Neural crest cell (in vitro differentiated cells): ENCODE results near the gene TFPI. TPM values are rescaled to one million over a fixed set of nuclear protein-coding genes. Genes with fewer than 3 reads are reported as not detected.
"Not testable (repeated sequence)": the region's sequence is repeated elsewhere in the genome, so short reads cannot be mapped to it uniquely, and the experiment has no call there.

ENCODE experiments used
- DNase-seq: peaks from one replicate; pipeline ENCODE4 v3.0.0; 2021; ENCODE audit warnings: low read depth, mixed read lengths, low spot score
- H3K27ac Mint-ChIP-seq: one replicate; pipeline ENCODE4 v1.8.0; 2021; ENCODE audit warnings: mild to moderate bottlenecking, mixed read lengths; ENCODE audit not compliant: unreplicated experiment
- H3K27me3 Mint-ChIP-seq: 2 replicates; pipeline ENCODE4 v1.8.0; 2021; ENCODE audit warnings: low read depth, mild to moderate bottlenecking, mixed read lengths
- H3K36me3 Mint-ChIP-seq: 2 replicates; pipeline ENCODE4 v1.8.0; 2021; ENCODE audit warnings: low read depth, mild to moderate bottlenecking, mixed read lengths
- H3K4me1 Mint-ChIP-seq: 2 replicates; pipeline ENCODE4 v1.8.0; 2021; ENCODE audit warnings: mixed read lengths
- H3K4me3 Mint-ChIP-seq: one replicate; pipeline ENCODE4 v1.8.0; 2021; ENCODE audit warnings: mild to moderate bottlenecking, mixed read lengths
- H3K9me3 Mint-ChIP-seq: 2 replicates; pipeline ENCODE4 v1.8.0; 2021; ENCODE audit warnings: mixed read lengths
- CTCF ChIP-seq: fragments of 200-600 bp; sonication (generic); conservative IDR thresholded peaks from 2 replicates; pipeline ENCODE4 v1.5.0; 2021; ENCODE audit warnings: antibody characterized with exemption, mild to moderate bottlenecking
- total RNA-seq: library from RNA; stranded (reverse); gene quantifications from 2 replicates; pipeline ENCODE4 v1.2.1, GENCODE V29; 2021

Gene TFPI
- total RNA-seq, 1 donor from 2014 or later, result 7.0 TPM

GRCh38 chr2:187525163-187525900 lies 28.9 kb downstream of the TFPI start:
- Mint-ChIP-seq H3K36me3 (peaks cover 5% of the 10 kb centered on the region), H3K9me3 (peaks cover 5% of the 10 kb centered on the region), H3K27me3 (no peaks in the 10 kb centered on the region), H3K4me1 (peaks cover 6% of the 10 kb centered on the region), H3K27ac (no peak overlapping the region), H3K4me3 (no peak overlapping the region)
- DNase-seq, result no peak
- TF ChIP-seq CTCF, result no peak

- TF ChIP-seq CTCF, result no peak
- no peak overlapping the region for H3K27ac Mint-ChIP-seq
- no peak for DNase-seq
- peaks cover 6% of the 10 kb centered on the region for H3K4me1 Mint-ChIP-seq
- H3K36me3 Mint-ChIP-seq, result peaks cover 10% of the 10 kb centered on the region
- H3K4me3 Mint-ChIP-seq, result no peak overlapping the region
- H3K27me3 Mint-ChIP-seq, result no peaks in the 10 kb centered on the region
- H3K9me3 Mint-ChIP-seq, result peaks cover 5% of the 10 kb centered on the region
Observed at GRCh38 chr2:187523325-187523724, 30.9 kb downstream of the TFPI start.

- no peak overlapping the region for H3K27ac Mint-ChIP-seq
- no peak for TF ChIP-seq CTCF
- H3K4me1 Mint-ChIP-seq, result no peaks in the 10 kb centered on the region
- peaks cover 17% of the 10 kb centered on the region for H3K36me3 Mint-ChIP-seq
- no peaks in the 10 kb centered on the region for H3K27me3 Mint-ChIP-seq
- no peak for DNase-seq
- H3K4me3 Mint-ChIP-seq, result no peak overlapping the region
- H3K9me3 Mint-ChIP-seq, result peaks cover 13% of the 10 kb centered on the region
Observed at GRCh38 chr2:187520121-187520624, 34.1 kb downstream of the TFPI start.

GRCh38 chr2:187519419-187520120 lies 34.7 kb downstream of the TFPI start:
- H3K4me1 Mint-ChIP-seq, result no peaks in the 10 kb centered on the region
- H3K27me3 Mint-ChIP-seq, result no peaks in the 10 kb centered on the region
- no peak overlapping the region for H3K27ac Mint-ChIP-seq
- no peak for DNase-seq
- no peak for TF ChIP-seq CTCF
- H3K36me3 Mint-ChIP-seq, result peaks cover 17% of the 10 kb centered on the region
- no peak overlapping the region for H3K4me3 Mint-ChIP-seq
- H3K9me3 Mint-ChIP-seq, result peaks cover 13% of the 10 kb centered on the region

GRCh38 chr2:187517750-187518361 lies 36.4 kb downstream of the TFPI start:
- not testable (repeated sequence) for H3K27me3 Mint-ChIP-seq, H3K4me1 Mint-ChIP-seq, H3K4me3 Mint-ChIP-seq, H3K27ac Mint-ChIP-seq, DNase-seq
- Mint-ChIP-seq H3K36me3 (peaks cover 17% of the 10 kb centered on the region), H3K9me3 (peaks cover 13% of the 10 kb centered on the region)

GRCh38 chr2:187516630-187517510 lies 37.4 kb downstream of the TFPI start:
- H3K27ac Mint-ChIP-seq, DNase-seq, H3K9me3 Mint-ChIP-seq, H3K4me3 Mint-ChIP-seq, H3K4me1 Mint-ChIP-seq, H3K27me3 Mint-ChIP-seq: not testable (repeated sequence)
- H3K36me3 Mint-ChIP-seq, result peaks cover 13% of the 10 kb centered on the region
